Measurements from ENCODE around the gene EDC4.

GRCh38 chr16:67901734-67902133, 28.9 kb downstream of the EDC4 start:
- TF ChIP-seq CTCF (tag by site-specific recombination; IDR thresholded peaks at IDR 0.05) (no peak), ZFP41 (tag by site-specific recombination; IDR thresholded peaks at IDR 0.05; ENCODE audit: borderline replicate concordance) (no peak), ZNF121 (tag by site-specific recombination; IDR thresholded peaks at IDR 0.05) (0 out of 2 replicates have a peak, but pooled peaks have one; percentile 20), ZNF514 (tag by site-specific recombination; IDR thresholded peaks at IDR 0.05) (no peak), ZNF169 (tag by site-specific recombination; IDR thresholded peaks at IDR 0.05) (no peak), ZNF473 (tag by site-specific recombination; IDR thresholded peaks at IDR 0.05) (no peak), BCL11B (tag by site-specific recombination; IDR thresholded peaks at IDR 0.05; ENCODE audit: low read depth) (no peak), ZNF24 (tag by site-specific recombination; IDR thresholded peaks at IDR 0.05) (no peak)
- TF ChIP-seq, protein P1, sequence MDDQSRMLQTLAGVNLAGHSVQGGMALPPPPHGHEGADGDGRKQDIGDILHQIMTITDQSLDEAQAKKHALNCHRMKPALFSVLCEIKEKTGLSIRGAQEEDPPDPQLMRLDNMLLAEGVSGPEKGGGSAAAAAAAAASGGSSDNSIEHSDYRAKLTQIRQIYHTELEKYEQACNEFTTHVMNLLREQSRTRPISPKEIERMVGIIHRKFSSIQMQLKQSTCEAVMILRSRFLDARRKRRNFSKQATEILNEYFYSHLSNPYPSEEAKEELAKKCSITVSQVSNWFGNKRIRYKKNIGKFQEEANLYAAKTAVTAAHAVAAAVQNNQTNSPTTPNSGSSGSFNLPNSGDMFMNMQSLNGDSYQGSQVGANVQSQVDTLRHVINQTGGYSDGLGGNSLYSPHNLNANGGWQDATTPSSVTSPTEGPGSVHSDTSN (CRISPR knock-in tag; IDR thresholded peaks at IDR 0.05) = no peak
- TF ChIP-seq, protein P2, sequence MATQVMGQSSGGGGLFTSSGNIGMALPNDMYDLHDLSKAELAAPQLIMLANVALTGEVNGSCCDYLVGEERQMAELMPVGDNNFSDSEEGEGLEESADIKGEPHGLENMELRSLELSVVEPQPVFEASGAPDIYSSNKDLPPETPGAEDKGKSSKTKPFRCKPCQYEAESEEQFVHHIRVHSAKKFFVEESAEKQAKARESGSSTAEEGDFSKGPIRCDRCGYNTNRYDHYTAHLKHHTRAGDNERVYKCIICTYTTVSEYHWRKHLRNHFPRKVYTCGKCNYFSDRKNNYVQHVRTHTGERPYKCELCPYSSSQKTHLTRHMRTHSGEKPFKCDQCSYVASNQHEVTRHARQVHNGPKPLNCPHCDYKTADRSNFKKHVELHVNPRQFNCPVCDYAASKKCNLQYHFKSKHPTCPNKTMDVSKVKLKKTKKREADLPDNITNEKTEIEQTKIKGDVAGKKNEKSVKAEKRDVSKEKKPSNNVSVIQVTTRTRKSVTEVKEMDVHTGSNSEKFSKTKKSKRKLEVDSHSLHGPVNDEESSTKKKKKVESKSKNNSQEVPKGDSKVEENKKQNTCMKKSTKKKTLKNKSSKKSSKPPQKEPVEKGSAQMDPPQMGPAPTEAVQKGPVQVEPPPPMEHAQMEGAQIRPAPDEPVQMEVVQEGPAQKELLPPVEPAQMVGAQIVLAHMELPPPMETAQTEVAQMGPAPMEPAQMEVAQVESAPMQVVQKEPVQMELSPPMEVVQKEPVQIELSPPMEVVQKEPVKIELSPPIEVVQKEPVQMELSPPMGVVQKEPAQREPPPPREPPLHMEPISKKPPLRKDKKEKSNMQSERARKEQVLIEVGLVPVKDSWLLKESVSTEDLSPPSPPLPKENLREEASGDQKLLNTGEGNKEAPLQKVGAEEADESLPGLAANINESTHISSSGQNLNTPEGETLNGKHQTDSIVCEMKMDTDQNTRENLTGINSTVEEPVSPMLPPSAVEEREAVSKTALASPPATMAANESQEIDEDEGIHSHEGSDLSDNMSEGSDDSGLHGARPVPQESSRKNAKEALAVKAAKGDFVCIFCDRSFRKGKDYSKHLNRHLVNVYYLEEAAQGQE (tag by site-specific recombination; IDR thresholded peaks at IDR 0.05) = no peak
